ENCODE measurements around the gene PRDX5. TPM values are rescaled to one million over a fixed set of nuclear protein-coding genes. Genes with fewer than 3 reads are reported as not detected.

Gene PRDX5
- total RNA-seq, 1 donor from 2014 or later, result 331 TPM

DNA sequence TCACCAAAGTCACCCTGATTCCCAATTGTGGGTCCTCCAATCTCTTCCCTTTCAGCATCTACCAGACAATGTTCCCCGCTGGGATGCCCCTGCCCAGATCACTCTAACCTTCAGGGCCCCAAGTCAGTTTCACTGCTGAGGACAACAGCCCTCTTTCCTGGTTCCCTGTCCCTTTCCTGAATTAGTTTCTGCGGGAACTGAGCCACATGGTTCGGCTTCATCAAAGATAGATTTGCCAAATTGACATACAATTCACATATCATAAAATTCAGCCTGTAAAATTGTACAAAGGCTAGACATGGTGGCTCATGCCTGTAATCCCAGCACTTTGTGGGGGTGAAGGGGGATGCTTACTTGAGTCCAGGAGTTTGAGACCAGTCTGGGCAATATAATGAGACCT lies 10.1 kb downstream of the PRDX5 start:
- no peak for ATAC-seq

DNA sequence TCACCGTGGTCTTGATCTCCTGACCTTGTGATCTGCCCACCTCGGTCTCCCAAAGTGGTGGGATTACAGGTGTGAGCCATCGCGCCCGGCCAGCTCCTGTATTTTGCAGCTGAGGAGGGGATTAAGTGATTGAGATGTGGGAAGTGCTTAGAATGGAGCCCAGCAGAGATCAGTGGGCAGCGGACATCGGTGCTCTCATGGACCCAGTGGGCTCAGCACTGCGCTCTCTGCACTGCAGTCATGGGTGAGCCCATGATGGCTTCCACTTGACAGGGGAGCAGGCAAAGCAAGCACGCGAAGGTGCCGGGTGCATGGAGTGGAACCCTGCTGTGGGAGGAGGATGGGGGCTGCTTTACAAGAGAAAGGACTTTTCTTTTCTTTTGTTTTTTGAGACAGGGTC lies 13.0 kb downstream of the PRDX5 start:
- ATAC-seq, result no peak

DNA sequence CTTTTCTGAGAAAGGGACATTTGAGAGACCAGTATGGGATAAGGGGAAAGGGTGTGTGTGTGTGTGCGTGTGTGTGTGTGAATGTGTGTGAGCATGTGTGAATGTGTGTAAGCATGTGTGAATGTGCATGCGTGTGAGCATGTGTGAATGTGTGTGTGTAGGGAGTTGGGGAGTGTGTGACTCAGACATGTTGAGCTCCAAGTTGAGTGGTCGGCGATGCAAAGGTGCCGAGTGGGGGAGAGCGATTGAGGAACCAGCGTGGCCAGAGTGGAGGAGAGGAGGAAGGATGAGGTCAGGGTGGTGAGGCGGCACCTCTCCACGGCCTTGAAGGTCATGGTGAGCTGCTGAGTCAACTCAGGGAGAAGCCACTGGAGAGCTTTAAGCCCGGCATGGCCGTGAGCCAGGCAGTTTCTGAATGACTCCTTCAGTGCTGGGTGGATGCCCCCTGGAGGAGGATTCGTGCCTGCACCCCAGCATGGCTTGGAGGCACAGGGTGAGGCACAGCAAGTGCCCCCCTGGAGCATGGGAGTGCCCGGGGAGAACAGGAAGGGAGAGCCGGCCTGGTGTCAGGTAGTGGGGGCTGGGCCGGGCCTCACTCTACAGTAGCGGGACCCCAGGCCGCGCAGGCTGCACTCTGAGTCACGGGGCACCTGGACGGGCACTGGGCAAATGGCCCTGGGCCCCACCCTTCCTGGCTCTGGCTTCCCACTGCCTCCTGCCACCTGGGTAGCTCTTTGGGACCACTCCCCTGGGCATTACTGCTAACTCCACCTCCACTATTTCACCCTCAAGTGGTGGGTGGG lies 13.8 kb downstream of the PRDX5 start:
- ATAC-seq, result peak; percentile 83

DNA sequence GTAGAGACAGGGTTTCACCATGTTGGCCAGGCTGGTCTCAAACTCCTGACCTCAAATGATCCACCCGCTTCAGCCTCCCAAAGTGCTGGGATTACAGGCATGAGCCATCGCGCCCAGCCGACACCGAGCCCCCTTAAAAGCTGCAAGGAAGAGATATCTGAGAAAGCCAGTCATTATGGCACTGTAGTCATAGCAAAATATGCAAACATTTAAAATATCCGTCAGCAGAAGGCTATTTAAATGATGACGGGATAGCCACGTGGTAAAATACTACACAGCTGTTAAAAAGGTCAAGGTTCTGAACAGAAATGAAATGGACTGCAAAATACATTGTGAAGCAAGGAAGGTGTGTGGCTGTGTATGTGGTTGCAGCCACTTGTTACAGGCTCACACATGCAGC lies 15.6 kb downstream of the PRDX5 start:
- no peak for ATAC-seq

DNA sequence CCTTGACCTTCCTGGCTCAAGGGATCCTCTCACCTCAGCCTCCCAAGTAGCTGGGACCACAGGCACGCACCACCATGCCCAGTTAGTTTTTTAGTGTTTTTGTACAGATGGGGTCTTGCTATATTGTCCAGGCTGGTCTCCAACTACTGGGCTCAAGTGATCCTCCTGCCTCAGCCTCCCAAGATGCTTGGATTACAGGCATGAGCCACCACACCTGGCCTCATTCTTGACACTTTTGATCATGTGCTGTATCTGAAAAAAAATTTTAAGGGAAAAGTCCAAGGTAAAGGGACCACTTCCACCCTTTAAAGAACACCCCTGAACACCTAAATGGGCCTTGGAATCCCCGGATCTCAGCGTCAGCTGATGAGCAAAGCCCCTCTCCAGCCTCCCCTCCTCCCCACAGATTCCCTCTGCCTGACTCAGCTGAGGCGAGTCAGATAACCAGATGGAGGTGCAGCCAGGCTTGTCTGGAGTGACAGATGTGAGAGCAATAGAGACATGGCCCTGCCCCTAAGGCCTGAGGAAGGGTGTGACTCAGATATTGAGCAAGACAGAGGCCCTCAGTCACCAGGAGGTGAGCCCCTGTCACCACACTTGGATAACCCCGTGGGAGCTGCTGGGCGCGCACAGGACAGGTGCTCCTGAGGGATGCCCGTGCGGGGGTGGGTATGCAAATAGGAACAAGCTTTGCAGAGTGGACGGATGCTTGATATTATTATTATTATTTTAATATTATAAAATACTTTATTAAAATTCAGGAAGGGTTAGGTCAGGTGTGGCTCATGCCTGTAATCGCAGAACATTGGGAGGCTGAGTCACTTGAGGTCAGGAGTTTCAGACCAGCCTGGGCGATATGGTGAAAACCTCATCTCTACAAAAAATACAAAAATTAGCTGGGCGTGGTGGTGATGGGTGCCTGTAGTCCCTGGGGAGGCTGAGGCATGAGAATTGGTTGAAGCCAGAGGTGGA lies 17.1 kb downstream of the PRDX5 start:
- peak; percentile 91 for ATAC-seq

DNA sequence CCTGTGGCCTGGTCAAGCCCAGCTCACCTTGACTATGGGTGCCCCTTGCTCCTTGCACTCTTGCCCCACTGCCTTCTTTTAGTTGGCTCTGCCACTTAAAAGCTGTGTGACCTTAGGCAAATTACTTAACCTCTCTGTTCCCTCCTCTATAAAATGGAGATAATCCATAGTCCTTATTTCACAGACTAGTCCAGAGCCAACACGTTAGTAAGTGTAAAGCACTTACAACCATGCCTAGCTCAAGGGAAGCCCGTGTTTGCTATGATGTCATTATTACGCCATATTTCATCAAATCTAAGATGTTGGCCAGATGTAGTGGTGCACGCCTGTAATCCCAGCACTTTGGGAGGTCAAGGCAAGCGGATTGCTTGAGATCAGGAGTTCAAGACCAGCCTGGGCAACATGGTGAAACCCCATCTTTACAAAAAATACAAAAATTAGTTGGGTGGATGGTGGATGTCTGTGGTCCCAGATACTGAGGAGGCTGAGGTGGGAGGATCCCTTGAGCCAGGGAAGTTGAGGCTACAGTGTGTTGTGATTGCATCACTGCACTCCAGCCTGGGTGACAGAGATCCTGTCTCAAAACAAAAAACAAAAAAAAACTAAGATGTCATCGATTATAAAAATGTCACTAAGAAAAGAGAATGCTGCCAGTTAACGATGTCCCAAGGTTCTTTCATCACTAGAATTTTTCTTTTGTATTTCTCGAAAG lies 19.8 kb downstream of the PRDX5 start:
- ATAC-seq, result no peak

DNA sequence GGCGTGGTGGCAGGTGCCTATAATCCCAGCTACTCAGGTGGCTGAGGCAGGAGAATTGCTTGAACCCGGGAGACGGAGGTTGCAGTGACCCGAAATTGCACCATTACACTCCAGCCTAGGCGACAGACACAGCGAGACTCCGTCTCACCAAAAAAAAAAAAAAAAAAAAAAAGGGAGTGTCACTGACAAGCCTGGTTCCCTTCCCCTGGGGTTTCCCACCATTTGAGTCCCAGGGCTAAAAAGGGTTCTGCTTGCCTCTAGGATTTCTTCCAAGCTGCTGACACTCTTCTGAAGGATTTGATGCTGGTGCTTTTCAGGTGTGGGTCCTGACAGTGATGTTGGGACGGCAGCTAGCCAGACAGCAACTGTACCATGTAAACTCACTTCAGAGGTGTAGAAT lies 20.8 kb downstream of the PRDX5 start:
- no peak for ATAC-seq

DNA sequence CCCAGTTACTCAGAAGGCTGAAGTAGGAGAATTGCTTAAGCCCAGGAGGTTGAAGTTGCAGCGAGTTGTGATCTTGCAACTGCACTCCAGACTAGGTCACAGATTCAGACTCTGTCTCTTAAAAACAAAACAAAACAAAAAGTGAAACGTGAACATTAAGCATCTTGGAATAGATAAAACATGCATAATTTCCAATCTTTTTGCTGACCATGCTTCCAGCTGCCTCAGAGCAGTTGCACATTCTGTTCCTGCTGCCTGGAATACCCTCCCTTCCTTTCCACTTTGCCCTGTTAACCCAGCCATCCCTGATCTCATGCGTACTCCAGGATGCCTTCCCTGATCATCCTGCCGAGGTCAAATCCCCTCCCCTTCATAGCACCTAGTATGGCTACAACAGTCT lies 21.4 kb downstream of the PRDX5 start:
- no peak for ATAC-seq

DNA sequence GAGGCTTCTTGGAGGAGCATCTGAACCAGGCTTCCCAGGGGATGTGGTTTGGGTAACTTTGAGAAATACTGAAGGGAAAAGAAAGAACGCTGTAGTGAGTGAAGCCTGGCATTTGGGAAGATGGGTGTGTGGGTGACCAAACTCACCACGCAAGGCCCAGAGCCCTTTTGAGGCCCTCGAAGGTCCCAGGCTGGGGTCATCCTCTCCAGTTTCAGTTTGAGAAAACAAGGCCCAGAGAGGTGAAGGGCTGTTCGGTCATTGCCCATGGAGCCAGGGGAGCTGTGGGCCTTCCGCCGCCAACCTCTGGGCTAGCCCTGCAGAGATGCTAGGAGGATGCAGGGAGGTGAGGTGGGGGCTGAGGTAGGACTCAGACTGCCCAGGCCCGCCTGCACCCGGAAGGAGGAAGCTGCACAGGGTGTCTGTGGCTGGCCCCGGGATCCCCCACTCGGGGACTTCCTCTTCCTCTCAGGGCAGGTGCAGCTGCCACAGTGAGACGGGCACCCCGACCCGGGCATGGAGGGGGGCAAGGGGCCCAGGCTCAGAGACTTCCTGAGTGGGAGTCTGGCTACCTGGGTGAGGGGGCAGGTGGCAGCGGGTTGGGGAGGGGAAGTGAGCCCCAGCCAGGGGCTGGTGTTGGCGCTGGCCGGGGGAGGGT lies 22.0 kb downstream of the PRDX5 start, which contains the start of gene CCDC88B:
TSS of gene CCDC88B (plus strand) at position 451 of the 655 bp plus-strand sequence. CDS start at position 514, 63 bp downstream.
- ATAC-seq, result peak; percentile 13

DNA sequence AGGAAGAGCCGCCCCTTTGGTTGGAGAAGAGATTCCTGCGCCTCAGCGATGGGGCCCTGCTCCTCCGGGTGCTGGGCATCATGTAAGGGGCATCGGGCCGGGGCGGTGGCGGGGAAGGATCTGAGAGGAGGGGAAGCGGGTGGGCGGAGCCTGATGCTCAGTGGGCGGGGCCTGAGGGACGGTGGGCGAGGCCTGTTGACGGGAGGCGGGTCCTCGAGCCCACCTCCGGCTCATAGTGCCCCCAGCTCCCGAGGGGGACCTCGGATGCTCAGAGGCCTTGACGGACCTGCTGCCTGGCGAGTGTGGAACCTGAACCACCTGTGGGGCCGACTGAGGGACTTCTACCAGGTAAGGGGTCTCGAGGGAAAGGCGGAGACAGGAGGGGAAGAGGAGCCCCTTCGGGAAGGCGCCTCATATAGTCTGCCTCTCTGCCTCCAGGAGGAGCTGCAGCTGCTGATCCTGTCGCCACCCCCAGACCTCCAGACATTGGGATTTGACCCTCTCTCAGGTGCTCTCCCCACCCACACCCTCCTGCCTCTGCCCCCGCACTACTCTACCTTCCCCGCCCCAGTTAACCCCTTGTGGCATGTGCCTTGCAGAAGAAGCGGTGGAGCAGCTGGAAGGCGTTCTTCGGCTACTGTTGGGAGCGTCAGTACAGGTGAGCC lies 22.9 kb downstream of the PRDX5 start:
- ATAC-seq, result no peak

DNA sequence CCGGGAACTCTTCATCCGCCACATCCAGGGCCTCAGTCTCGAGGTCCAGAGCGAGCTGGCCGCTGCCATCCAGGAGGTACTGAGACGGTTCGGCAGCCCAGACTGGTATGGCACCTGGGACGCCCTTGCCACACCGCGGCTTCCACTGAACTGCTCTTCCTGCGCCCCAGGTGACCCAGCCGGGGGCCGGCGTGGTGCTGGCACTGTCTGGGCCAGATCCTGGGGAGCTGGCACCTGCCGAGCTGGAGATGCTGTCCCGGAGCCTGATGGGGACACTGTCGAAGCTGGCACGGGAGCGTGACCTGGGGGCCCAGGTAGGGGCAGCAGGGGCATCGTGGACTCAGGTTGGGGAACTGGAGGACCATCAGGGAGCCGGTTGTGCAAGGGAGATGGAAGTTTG lies 23.5 kb downstream of the PRDX5 start:
- ATAC-seq, result no peak

DNA sequence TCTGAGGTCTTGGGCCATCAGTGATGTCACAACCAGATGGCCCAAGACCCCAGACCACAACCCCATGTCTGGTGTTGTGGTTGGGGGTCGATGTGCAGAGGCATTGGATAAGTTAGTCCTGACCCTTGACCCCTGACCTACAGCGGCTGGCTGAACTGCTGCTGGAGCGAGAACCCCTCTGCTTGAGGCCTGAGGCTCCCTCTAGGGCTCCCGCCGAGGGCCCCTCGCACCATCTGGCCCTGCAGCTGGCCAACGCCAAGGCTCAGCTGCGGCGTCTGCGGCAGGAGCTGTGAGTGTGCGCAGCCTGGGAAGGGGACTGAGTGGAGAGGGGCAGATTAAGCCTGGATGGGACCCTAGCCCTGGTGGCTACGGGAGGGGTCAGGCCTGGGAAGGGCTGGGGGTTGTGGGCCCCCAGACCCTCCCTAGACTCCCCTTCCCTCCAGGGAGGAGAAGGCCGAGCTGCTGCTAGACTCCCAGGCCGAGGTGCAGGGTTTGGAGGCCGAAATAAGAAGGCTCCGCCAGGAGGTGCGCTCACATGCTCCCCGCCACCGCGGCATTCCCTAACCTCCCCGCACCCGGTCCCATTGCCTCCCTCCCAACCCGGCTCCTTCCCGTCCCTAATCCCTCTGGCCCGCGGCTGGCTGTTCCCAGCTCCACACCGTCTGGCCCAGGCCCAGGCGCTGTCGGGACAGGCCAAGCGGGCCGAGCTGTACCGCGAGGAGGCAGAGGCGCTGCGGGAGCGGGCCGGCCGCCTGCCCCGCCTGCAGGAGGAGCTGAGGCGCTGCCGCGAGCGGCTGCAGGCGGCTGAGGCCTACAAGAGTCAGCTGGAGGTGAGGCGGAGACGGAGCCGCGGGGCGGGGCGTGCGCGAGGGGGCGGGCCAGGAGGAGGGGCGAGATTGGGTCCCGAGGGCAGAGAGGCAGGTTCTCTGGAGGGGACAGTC lies 24.2 kb downstream of the PRDX5 start:
- peak; percentile 85 for ATAC-seq

DNA sequence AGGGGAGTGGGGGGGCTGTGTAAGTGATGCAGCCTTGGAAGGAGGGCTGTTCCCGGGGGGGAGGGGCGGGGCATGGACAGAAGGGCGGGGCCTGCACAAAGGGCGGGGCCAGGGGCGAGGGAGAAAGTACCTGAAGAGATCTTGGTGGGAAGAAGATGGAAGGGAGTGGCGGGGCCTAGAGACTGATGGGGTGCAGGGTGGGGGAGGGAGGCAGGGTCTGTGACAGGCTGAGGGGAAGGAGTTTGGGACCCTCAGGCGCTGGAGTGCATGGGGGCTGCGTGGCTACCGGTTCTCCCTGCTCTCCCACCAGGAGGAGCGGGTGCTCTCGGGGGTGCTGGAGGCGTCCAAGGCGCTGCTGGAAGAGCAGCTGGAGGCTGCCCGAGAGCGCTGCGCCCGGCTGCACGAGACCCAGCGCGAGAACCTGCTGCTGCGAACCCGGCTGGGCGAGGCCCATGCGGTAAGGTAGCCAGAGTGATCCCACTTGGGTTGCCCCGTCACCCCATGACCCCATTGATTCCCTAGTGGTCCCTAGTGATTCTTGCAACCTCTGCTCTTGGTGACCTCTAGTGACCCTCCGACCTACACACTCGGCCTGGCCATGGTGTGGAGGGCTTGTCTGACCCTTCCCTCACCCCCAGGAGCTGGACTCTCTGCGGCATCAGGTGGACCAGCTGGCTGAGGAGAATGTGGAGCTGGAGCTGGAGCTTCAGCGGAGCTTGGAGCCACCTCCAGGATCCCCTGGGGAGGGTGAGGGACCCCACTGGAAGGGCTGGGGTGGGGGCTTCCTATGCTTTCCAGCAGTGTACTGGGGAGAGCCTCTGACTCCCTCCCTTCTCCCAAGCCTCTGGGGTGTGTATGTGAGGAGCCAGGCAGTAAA lies 25.2 kb downstream of the PRDX5 start:
- ATAC-seq, result no peak

DNA sequence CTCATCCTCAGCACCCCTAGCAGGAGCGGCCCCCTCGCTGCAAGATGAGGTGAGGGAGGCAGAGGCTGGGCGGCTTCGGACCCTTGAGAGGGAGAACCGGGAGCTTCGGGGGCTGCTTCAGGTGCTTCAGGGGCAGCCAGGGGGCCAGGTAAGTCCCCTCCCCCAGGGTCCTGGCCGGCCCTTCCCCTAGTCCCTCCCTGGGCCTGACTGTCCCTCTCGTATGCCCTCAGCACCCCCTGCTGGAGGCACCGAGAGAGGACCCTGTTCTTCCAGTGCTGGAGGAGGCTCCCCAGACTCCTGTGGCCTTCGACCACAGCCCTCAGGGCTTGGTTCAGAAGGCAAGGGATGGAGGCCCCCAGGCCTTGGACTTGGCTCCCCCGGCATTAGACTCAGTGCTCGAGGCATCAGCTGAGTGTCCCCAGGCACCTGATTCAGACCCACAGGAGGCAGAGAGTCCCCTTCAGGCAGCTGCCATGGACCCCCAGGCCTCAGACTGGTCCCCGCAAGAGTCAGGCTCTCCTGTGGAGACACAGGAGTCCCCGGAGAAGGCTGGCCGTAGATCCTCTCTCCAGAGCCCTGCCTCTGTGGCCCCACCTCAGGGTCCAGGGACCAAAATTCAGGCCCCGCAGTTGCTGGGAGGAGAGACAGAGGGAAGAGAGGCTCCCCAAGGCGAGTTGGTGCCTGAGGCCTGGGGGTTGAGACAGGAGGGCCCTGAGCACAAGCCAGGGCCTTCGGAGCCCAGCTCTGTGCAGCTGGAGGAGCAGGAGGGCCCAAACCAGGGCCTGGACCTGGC lies 26.0 kb downstream of the PRDX5 start:
- no peak for ATAC-seq

DNA sequence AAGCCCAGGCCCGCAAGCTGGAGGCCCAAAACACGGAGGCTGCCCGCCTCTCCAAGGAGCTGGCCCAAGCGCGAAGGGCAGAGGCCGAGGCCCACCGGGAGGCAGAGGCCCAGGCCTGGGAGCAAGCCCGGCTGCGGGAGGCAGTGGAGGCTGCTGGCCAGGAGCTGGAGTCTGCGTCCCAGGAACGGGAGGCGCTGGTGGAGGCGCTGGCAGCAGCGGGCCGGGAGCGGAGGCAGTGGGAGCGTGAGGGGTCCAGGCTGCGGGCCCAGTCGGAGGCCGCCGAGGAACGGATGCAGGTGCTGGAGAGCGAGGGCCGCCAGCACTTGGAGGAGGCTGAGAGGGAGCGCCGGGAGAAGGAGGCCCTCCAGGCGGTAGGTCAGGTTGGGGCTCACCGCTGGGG lies 26.9 kb downstream of the PRDX5 start:
- no peak for ATAC-seq

DNA sequence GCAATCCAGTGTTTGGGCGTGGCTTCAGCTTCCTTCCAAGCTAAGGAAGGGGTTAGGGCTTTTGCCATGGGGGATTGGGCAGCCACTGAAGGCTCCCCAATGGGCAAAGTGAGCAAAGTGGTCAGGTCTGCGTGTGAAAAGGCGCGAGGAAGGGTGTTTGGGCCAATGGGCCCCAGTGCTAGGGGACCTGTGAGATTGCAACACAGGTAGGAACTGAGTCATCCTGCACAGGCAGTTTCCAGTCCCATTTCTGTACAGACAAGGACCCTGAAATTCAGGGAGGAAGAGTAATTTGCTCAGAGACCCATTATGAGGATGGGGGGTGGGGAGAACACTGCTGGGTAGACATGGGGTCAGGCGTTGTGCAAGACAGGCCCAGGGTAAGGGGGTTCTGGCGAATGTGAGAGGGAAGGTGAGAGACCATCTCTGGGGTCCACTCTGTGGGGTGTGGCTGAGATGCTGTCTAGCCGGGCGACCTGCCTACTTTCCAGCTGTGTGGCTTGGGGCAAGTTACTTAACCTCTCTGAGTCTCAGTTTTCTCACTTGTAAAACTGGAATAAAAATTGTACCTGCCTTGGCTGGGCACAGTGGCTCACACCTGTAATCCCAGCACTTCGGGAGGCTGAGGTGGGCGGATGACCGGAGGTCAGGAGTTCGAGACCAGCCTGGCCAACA lies 29.4 kb downstream of the PRDX5 start:
- ATAC-seq, result peak; percentile 13

DNA sequence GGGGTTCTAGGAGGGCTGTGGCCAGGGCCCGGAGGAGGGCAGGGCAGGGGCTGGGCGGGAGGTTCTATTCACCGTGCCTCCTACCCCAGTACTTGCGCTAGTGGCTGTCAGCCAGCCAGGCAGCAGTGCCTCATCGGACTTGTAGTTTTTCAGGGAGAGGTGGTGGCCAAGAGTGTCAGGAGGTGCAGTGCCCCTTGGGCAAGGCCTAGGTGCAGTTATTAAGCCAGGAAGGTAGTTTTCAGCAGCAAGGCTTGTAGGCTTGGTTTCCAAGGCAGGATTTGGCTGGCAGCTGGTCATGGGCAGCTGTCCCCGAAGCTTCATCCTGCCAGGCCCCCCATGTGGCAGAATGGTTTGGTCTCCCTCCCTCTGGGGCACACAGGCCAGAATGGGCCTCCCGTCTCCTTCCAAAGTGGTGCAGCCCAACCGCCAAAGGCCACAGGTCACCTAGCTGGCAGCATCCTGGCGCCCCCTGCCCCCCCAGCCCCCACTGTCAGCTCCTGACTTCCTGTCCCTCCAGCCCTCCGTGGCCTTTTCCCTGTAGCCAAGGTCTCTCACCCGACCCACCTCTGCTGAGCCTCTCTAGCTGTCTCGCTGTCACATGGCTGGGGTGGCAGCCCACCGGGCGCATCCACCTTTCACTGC lies 30.6 kb downstream of the PRDX5 start:
- ATAC-seq, result peak; percentile 63

DNA sequence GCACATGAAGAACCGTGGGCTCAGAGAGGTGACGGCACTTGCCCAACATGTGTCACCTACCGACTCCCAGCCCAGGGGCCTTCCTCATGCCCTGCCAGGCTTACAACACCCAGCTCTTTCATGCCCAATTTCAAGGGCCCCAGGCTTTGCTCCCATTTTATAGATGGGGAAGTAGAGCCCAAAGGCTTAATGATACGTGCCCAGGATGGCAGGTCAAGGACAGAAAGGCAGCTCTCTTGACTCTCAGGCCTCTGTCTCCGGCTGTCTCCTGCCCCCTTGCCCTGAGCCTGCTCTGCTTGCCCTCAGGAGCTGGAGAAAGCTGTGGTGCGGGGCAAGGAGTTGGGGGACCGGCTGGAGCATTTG lies 31.1 kb downstream of the PRDX5 start:
- peak; percentile 2 for ATAC-seq
